Measurements from ENCODE around the gene IRF2BP2.
"Not testable (repeated sequence)": the region's sequence is repeated elsewhere in the genome, so short reads cannot be mapped to it uniquely, and the experiment has no call there.

Gene IRF2BP2

GRCh38 chr1:234644928-234645327 lies 35.0 kb upstream of the IRF2BP2 start:
- TF ChIP-seq, protein P1, sequence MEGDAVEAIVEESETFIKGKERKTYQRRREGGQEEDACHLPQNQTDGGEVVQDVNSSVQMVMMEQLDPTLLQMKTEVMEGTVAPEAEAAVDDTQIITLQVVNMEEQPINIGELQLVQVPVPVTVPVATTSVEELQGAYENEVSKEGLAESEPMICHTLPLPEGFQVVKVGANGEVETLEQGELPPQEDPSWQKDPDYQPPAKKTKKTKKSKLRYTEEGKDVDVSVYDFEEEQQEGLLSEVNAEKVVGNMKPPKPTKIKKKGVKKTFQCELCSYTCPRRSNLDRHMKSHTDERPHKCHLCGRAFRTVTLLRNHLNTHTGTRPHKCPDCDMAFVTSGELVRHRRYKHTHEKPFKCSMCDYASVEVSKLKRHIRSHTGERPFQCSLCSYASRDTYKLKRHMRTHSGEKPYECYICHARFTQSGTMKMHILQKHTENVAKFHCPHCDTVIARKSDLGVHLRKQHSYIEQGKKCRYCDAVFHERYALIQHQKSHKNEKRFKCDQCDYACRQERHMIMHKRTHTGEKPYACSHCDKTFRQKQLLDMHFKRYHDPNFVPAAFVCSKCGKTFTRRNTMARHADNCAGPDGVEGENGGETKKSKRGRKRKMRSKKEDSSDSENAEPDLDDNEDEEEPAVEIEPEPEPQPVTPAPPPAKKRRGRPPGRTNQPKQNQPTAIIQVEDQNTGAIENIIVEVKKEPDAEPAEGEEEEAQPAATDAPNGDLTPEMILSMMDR (IDR thresholded peaks at IDR 0.05; ENCODE audit: insufficient read depth, low read depth, low read length, missing control alignments): no peak

DNA sequence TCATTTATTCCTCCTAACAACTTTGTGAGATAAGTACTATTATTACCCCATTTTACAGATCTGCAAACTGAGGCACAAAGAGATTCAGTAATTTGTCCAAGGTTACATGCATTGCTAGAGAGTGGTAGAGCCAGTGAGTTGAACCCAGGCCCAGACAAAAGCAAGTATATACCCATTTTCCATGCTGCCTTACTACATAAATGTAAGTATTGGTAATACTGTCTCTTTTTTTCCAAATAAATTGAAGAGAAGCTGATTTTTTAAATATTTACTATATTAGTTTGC lies 33.8 kb upstream of the IRF2BP2 start:
- no peak overlapping the region for H3K4me3 ChIP-seq (ENCODE audit: low read depth, low read length)
- no peak for DNase-seq (ENCODE audit: low read depth)
- TF ChIP-seq, protein P1 (IDR thresholded peaks at IDR 0.05; ENCODE audit: insufficient read depth, low read depth, low read length, missing control alignments): no peak

More at GRCh38 chr1:234644928-234645327, 35.0 kb upstream of the IRF2BP2 start:
- H3K4me3 ChIP-seq (ENCODE audit: low read depth, low read length): no peak overlapping the region
- DNase-seq (ENCODE audit: low read depth): no peak

- no peak overlapping the region for H3K4me3 ChIP-seq (ENCODE audit: low read depth, low read length)
- TF ChIP-seq, protein P1 (IDR thresholded peaks at IDR 0.05; ENCODE audit: insufficient read depth, low read depth, low read length, missing control alignments): no peak
- no peak for DNase-seq (ENCODE audit: low read depth)
Observed at GRCh38 chr1:234643111-234643849, 33.3 kb upstream of the IRF2BP2 start.

GRCh38 chr1:234642428-234642827 lies 32.5 kb upstream of the IRF2BP2 start:
- TF ChIP-seq, protein P1 (IDR thresholded peaks at IDR 0.05; ENCODE audit: insufficient read depth, low read depth, low read length, missing control alignments): no peak
- H3K4me3 ChIP-seq (ENCODE audit: low read depth, low read length): no peak overlapping the region
- no peak for DNase-seq (ENCODE audit: low read depth)

- TF ChIP-seq, protein P1 (IDR thresholded peaks at IDR 0.05; ENCODE audit: insufficient read depth, low read depth, low read length, missing control alignments): no peak
- no peak overlapping the region for H3K4me3 ChIP-seq (ENCODE audit: low read depth, low read length)
- no peak for DNase-seq (ENCODE audit: low read depth)
Observed at GRCh38 chr1:234639961-234640360, 30.0 kb upstream of the IRF2BP2 start.

DNA sequence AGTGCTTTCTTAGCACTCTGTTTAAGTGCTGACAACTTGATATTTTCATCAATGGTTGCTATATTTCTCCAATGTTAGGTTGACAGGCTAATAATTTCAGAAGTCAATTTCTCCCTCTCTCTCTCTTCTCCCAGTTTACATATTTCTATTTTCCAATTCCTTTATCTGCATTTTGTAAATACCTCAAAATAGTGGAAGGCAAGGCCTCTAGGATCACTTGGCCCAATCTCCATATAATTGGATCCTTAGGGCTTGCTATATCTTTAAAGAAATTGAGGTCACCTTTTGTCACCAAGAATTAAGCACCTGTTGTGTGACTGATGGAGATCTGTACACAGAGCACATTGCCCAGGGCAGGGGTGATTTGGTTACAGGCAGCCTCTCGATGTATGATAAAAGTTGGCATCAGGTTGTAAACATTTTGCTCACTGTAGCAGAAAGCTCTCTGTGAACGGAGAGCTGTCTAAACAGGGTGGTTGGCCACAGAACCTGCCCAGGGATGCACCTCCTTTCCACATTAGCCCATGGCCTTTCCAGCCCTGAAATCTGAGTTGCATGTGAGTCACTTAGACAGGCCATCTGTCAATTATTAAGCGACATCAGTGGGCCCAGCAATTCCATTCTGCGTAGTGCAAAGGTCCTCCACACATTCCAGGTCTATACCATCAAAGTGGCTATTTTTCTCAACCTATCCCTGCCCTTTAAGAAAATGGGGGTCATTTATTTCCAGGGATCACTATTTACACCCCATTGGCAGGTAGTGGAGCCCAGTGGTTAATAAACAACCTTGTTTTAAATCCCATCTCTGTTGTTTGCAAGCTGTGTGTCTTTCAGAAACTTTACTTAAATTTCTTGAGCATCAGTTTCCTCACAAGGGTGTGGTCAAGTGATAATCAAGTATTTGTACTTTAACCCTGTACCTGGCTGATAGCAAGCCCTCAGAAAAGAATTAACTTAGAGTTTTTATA lies 29.1 kb upstream of the IRF2BP2 start:
- DNase-seq (ENCODE audit: low read depth): no peak
- H3K4me3 ChIP-seq (ENCODE audit: low read depth, low read length): no peak overlapping the region
- TF ChIP-seq, protein P1 (IDR thresholded peaks at IDR 0.05; ENCODE audit: insufficient read depth, low read depth, low read length, missing control alignments): no peak

DNA sequence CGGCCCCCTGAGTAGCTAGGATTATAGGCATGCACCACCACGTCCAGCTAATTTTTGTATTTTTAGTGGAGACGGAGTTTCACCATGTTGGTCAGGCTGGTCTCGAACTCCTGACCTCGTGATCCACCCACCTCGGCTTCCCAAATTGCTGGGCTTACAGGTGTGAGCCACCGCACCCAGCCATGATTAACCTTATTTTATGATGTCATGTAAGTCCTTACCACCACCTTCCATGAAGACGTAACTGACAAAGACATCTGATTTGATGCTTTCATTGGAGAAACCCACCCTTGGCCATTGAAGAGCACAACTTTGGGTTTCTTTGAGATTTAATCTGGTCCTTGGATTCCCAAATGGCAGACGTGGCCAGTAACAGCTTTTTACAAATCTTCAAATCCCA lies 24.9 kb upstream of the IRF2BP2 start:
- not testable (repeated sequence) for H3K4me3 ChIP-seq (ENCODE audit: low read depth, low read length); DNase-seq (ENCODE audit: low read depth)
